H1 (cell line): Measurements from ENCODE around the gene NDRG2. TPM values are rescaled to one million over a fixed set of nuclear protein-coding genes. Genes with fewer than 3 reads are reported as not detected.

Experiments used
- CTCF ChIA-PET: fragments of 300-600 bp; sonication (Branson Sonifier 250); formaldehyde crosslinking; loops from one replicate; lab custom pipeline; 2021; ENCODE audit not compliant: partially characterized antibody; lab: Charles Lee
- POLR2A ChIA-PET: fragments of 300-600 bp; sonication (Branson Sonifier 250); formaldehyde crosslinking; loops from one replicate; lab custom pipeline; 2021; ENCODE audit warnings: inconsistent platforms; ENCODE audit not compliant: partially characterized antibody; lab: Charles Lee
- DNase-seq, 2 experiments: peaks; one replicate each; pipeline versions ENCODE4 v3.0.0 to v3.0.0-alpha.2; 2010 to 2022; ENCODE audit warnings: low spot score in 2 of 2, low read depth in 1 of 2, mixed read lengths in 1 of 2
- FAIRE-seq: peaks from 2 replicates; lab custom pipeline; 2011; peaks lifted over from hg19 to GRCh38; lab: Jason Lieb, UNC
- H2AFZ ChIP-seq: 2 replicates; pipeline ENCODE4 v1.8.1; 2012; ENCODE audit warnings: low read length, inconsistent platforms
- H2AK5ac ChIP-seq: 2 replicates; pipeline ENCODE4 v1.6.1; 2013; ENCODE audit warnings: low read depth, low read length
- H2BK120ac ChIP-seq: replicated peaks from 2 replicates; pipeline ENCODE3; 2013; ENCODE audit warnings: low read depth, low read length, inconsistent platforms
- H2BK12ac ChIP-seq: 2 replicates; pipeline ENCODE4 v1.6.1; 2013; ENCODE audit warnings: low read depth, low read length
- H2BK15ac ChIP-seq: 2 replicates; pipeline ENCODE4 v1.6.1; 2013; ENCODE audit warnings: low read length
- H2BK20ac ChIP-seq: 2 replicates; pipeline ENCODE4 v1.6.1; 2013; ENCODE audit warnings: low read length
- H2BK5ac ChIP-seq: 2 replicates; pipeline ENCODE4 v1.6.1; 2013; ENCODE audit warnings: low read depth, low read length
- H3K14ac ChIP-seq: 2 replicates; pipeline ENCODE4 v1.6.1; 2013; ENCODE audit warnings: inconsistent platforms; ENCODE audit not compliant: insufficient read length
- H3K18ac ChIP-seq: 2 replicates; pipeline ENCODE4 v1.6.1; 2013; ENCODE audit warnings: low read length; ENCODE audit errors: extremely low read depth
- H3K23ac ChIP-seq: 2 replicates; pipeline ENCODE4 v1.6.1; 2013; ENCODE audit warnings: inconsistent platforms; ENCODE audit not compliant: insufficient read length
- H3K23me2 ChIP-seq: 2 replicates; pipeline ENCODE4 v1.6.1; 2013; ENCODE audit warnings: low read depth, low read length
- H3K27ac ChIP-seq: 2 replicates; pipeline ENCODE4 v1.6.1; 2011; ENCODE audit warnings: low read depth, low read length, inconsistent platforms
- H3K27me3 ChIP-seq, 4 experiments: replicated peaks in 1 of 4; 1 replicate in 1 of 4; 2 replicates in 3 of 4; pipeline versions ENCODE4 v1.6.1 to v1.8.1; 2011 to 2013; ENCODE audit warnings: low read length in 3 of 4, mild to moderate bottlenecking in 3 of 4, inconsistent platforms in 2 of 4, mixed read lengths in 2 of 4, moderate library complexity in 1 of 4; ENCODE audit not compliant: control insufficient read depth in 3 of 4, insufficient read depth in 3 of 4; ENCODE audit errors: extremely low read depth in 1 of 4
- H3K36me3 ChIP-seq, 4 experiments: 2 replicates each; pipeline versions ENCODE4 v1.6.1 to v1.8.1; 2011 to 2013; ENCODE audit warnings: mild to moderate bottlenecking in 4 of 4, low read length in 3 of 4, moderate library complexity in 2 of 4, control low read depth in 1 of 4, inconsistent platforms in 1 of 4; ENCODE audit not compliant: insufficient read depth in 4 of 4, control insufficient read depth in 2 of 4
- H3K4ac ChIP-seq: replicated peaks from 2 replicates; pipeline ENCODE3; 2013; ENCODE audit warnings: low read length, low read depth, mixed read lengths, inconsistent platforms; ENCODE audit not compliant: insufficient read length
- H3K4me1 ChIP-seq, 4 experiments: replicated peaks in 1 of 4; 1 replicate in 1 of 4; 2 replicates in 3 of 4; pipeline versions ENCODE4 v1.6.1 to v1.8.1; 2011 to 2013; ENCODE audit warnings: low read length in 3 of 4, inconsistent platforms in 2 of 4, mixed read lengths in 1 of 4; ENCODE audit not compliant: insufficient read depth in 4 of 4, control insufficient read depth in 3 of 4
- H3K4me2 ChIP-seq, 2 experiments: 2 replicates each; pipeline versions ENCODE4 v1.6.1 to v1.8.1; 2011 to 2013; ENCODE audit warnings: low read depth in 2 of 2, low read length in 2 of 2, control low read depth in 1 of 2, inconsistent platforms in 1 of 2, mild to moderate bottlenecking in 1 of 2; ENCODE audit not compliant: insufficient read depth in 1 of 2
- H3K4me3 ChIP-seq, 4 experiments: fragments of 200-600, 300-600 bp in 1 of 4; sonication (generic), shearing (Covaris generic), sonication (Bioruptor Twin) in 1 of 4; 2 replicates each; pipeline versions ENCODE4 v1.5.1 to v1.8.1; 2011 to 2016; ENCODE audit warnings: low read length in 4 of 4, low read depth in 3 of 4, control low read depth in 2 of 4, inconsistent platforms in 2 of 4, mild to moderate bottlenecking in 2 of 4, mixed read lengths in 1 of 4, moderate library complexity in 1 of 4; ENCODE audit not compliant: insufficient read depth in 2 of 4; ENCODE audit errors: extremely low read depth in 1 of 4
- H3K56ac ChIP-seq: replicated peaks from 2 replicates; pipeline ENCODE3; 2013; ENCODE audit warnings: low read depth, mild to moderate bottlenecking, mixed read lengths, low read length, inconsistent platforms; ENCODE audit not compliant: insufficient read length
- H3K79me1 ChIP-seq: 2 replicates; pipeline ENCODE4 v1.6.1; 2013; ENCODE audit warnings: low read depth, low read length, control low read depth
- H3K79me2 ChIP-seq, 2 experiments: 2 replicates each; pipeline versions ENCODE4 v1.6.1 to v1.8.1; 2012 to 2013; ENCODE audit warnings: low read length in 2 of 2, mild to moderate bottlenecking in 2 of 2, inconsistent platforms in 1 of 2; ENCODE audit not compliant: insufficient read depth in 2 of 2, control insufficient read depth in 1 of 2
- H3K9ac ChIP-seq, 4 experiments: replicated peaks in 1 of 4; 1 replicate in 1 of 4; 2 replicates in 3 of 4; pipeline versions ENCODE4 v1.6.1 to v1.8.1; 2011 to 2013; ENCODE audit warnings: low read depth in 3 of 4, low read length in 3 of 4, control low read depth in 2 of 4, mild to moderate bottlenecking in 2 of 4, moderate library complexity in 2 of 4, inconsistent platforms in 1 of 4; ENCODE audit errors: extremely low read depth in 1 of 4
- H3K9me3 ChIP-seq, 2 experiments: 2 replicates each; pipeline versions ENCODE4 v1.6.1 to v1.8.1; 2012 to 2013; ENCODE audit warnings: mild to moderate bottlenecking in 2 of 2, moderate library complexity in 2 of 2, control low read depth in 1 of 2, inconsistent platforms in 1 of 2, low read depth in 1 of 2, low read length in 1 of 2, mixed read lengths in 1 of 2; ENCODE audit not compliant: insufficient read depth in 2 of 2
- H4K20me1 ChIP-seq, 2 experiments: replicated peaks in 1 of 2; 2 replicates each; pipeline versions ENCODE3 to v1.8.1; 2011 to 2013; ENCODE audit warnings: inconsistent platforms in 2 of 2, low read length in 2 of 2, mild to moderate bottlenecking in 1 of 2; ENCODE audit not compliant: insufficient read depth in 2 of 2, control insufficient read depth in 1 of 2
- H4K5ac ChIP-seq: 2 replicates; pipeline ENCODE4 v1.6.1; 2013; ENCODE audit warnings: low read length, low read depth, mixed read lengths, inconsistent platforms; ENCODE audit not compliant: insufficient read length
- H4K8ac ChIP-seq: 2 replicates; pipeline ENCODE4 v1.8.0; 2013; ENCODE audit warnings: mild to moderate bottlenecking, moderate library complexity, low read length, inconsistent platforms; ENCODE audit not compliant: insufficient read depth; ENCODE audit errors: extremely low read depth
- H4K91ac ChIP-seq: replicated peaks from 2 replicates; pipeline ENCODE3; 2013; ENCODE audit warnings: low read length, mixed read lengths, inconsistent platforms; ENCODE audit not compliant: insufficient read length
- EGR1 ChIP-seq: IDR thresholded peaks from 2 replicates; pipeline ENCODE4 v1.6.1; 2011; ENCODE audit warnings: low read depth, low read length, borderline replicate concordance
- HDAC2 ChIP-seq, 2 experiments: fragments of 300-600 bp in 1 of 2; sonication (generic) in 1 of 2; IDR thresholded peaks; 2 replicates each; pipeline ENCODE4 v1.6.1; 2011 to 2012; ENCODE audit warnings: low read depth in 2 of 2, low read length in 2 of 2, mild to moderate bottlenecking in 2 of 2, moderate library complexity in 2 of 2, borderline replicate concordance in 1 of 2, inconsistent platforms in 1 of 2
- JUND ChIP-seq: IDR thresholded peaks from 2 replicates; pipeline ENCODE4 v1.6.1; 2011; ENCODE audit warnings: mild to moderate bottlenecking, improper control_type of control experiment, low read length
- KDM4A ChIP-seq: IDR thresholded peaks from one replicate; pipeline ENCODE4 v1.7.1; 2012; ENCODE audit warnings: low read depth, mild to moderate bottlenecking, moderate library complexity, low read length, inconsistent platforms; ENCODE audit not compliant: severe bottlenecking
- POLR2A ChIP-seq, 2 experiments: IDR thresholded peaks; 1 replicate in 1 of 2; 2 replicates in 1 of 2; pipeline ENCODE4 v1.6.1; 2011; ENCODE audit warnings: low read depth in 2 of 2, low read length in 2 of 2, mild to moderate bottlenecking in 2 of 2; ENCODE audit errors: control extremely low read depth in 1 of 2
- POLR2AphosphoS5 ChIP-seq: IDR thresholded peaks from 2 replicates; pipeline ENCODE4 v1.6.1; 2011; ENCODE audit warnings: low read depth, low read length
- SIN3A ChIP-seq, 2 experiments: IDR thresholded peaks in 1 of 2; conservative IDR thresholded peaks in 1 of 2; 2 replicates each; pipeline ENCODE4 v1.6.1; 2011 to 2012; ENCODE audit warnings: low read length in 2 of 2, improper control_type of control experiment in 1 of 2, low read depth in 1 of 2, mild to moderate bottlenecking in 1 of 2
- SUZ12 ChIP-seq: fragments of 200-600 bp; sonication (generic); IDR thresholded peaks from 2 replicates; pipeline ENCODE4 v1.6.1; 2012; ENCODE audit warnings: mild to moderate bottlenecking, inconsistent platforms, low read length, moderate library complexity, mixed read lengths
- WGBS, 2 experiments: shearing (Covaris generic) in 1 of 2; methylation state at CpG; one replicate each; pipeline versions ENCODE4 v1.1.6 to v1.1.7; 2013 to 2015; ENCODE audit warnings: low lambda C conversion rate in 2 of 2, mixed read lengths in 2 of 2, inconsistent platforms in 1 of 2, low coverage in 1 of 2, missing lambda C conversion rate in 1 of 2; ENCODE audit not compliant: insufficient replicate concordance in 2 of 2, insufficient coverage in 1 of 2, insufficient read length in 1 of 2; ENCODE audit errors: extremely low coverage in 1 of 2, missing lambda C conversion rate in 1 of 2; 5-methylcytosine and 5-hydroxymethylcytosine counted together
- polyA plus RNA-seq, 7 experiments: library from polyadenylated mRNA; depleted of rRNA in 3 of 7; stranded (reverse) in 5 of 7; unstranded in 2 of 7; fragments of >200 nt in 5 of 7; fragments of 200-250 nt in 2 of 7; gene quantifications; 1 replicate in 5 of 7; 2 replicates in 1 of 7; 4 replicates in 1 of 7; pipeline versions ENCODE4 v1.2.1 to v1.2.3, GENCODE V29; 2011 to 2013; ENCODE audit warnings: missing spikeins in 2 of 7, mixed read lengths in 2 of 7
- total RNA-seq: library from RNA; stranded (reverse); fragmentation: NEBNext Ultra II Directional; extraction: Animal tissue kit (Norgen Biotek cat#: 25700); gene quantifications from 2 replicates; pipeline ENCODE4 v1.2.1, GENCODE V29; 2021

NDRG2 gene
- total and polyA plus RNA-seq, 2 of the 8 experiments (the other 6 are each of a cell fraction or from before 2014, with no cell fraction given), result 29.9 to 48.6 TPM

DNA sequence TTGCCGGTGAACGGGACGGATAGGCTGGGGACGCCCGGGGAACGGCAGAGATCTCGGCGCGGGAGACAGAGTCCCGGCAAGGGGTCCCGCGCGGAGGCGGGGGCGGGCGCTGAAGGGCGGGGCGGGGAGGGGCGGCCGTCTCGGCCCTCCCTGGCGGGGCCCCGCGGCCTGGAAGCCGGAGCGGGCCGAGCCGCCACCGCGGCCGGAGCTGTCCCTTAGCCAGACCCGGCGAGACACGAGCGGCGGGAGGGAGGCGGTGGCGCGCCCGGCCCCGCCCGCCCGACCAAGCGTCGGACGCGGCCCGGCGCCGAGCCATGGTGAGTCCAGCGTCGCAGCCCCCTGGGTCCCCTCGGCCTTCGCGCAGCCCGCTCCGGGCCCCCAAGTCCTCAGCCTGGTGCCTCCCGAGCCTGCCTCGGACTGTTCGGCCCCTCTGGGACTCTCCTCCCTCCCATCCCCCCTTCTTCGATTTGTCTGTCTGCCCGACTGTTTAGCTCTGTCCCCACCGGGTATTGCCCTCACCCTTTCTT lies 45.3 kb upstream of the NDRG2 start, which contains the start of gene ARHGEF40:
Gene ARHGEF40, plus strand, starts transcription at position 222 of the 527 bp plus-strand sequence. Its CDS starts 93 bp downstream, at position 315.
- Histone ChIP-seq H3K79me1 (no peaks in the 10 kb centered on the region), H2BK120ac (peak within 1 kb of the TSS; percentile 91), H2BK20ac (0 out of 2 replicates have a peak within 1 kb of the TSS, but pooled peaks have one; percentile 48)
- TF ChIP-seq JUND, result no peak
- TF ChIP-seq POLR2A (IDR thresholded peaks at IDR 0.05; ENCODE audit: control extremely low read depth in 1 of 2, low read depth in 2 of 2, low read length in 2 of 2), result 0 out of 3 replicates have a peak, but pooled peaks of 1 of the 2 experiments have one; percentile 16
- TF ChIP-seq HDAC2 (IDR thresholded peaks at IDR 0.05; ENCODE audit: borderline replicate concordance in 1 of 2, low read depth in 2 of 2, low read length in 2 of 2), result no peak; a peak in 1 of 4 replicates
- peak in 1 of 2 experiments; percentile 61; a peak in 2 of 4 replicates for TF ChIP-seq SIN3A (conservative IDR thresholded peaks at IDR 0.05 in 1 of 2, IDR thresholded peaks at IDR 0.05 in 1 of 2; ENCODE audit: low read depth in 1 of 2, low read length in 2 of 2)
- peak; percentile 17; the same call in 1 of the 2 replicates for TF ChIP-seq SUZ12
- TF ChIP-seq EGR1, result 0 out of 2 replicates have a peak, but pooled peaks have one; percentile 10
- TF ChIP-seq POLR2AphosphoS5, result 0 out of 2 replicates have a peak, but pooled peaks have one; percentile 35
- peak; percentile 62 for TF ChIP-seq KDM4A
- TF ChIP-seq, all 59 proteins: peak for 6
- DNase-seq (no peak), FAIRE-seq (no peak)
- peak within 1 kb of the TSS; percentile 74 for H3K27ac ChIP-seq
- peak within 1 kb of the TSS; percentile 93 for H4K91ac ChIP-seq
- H3K9me3 ChIP-seq, result no peaks in the 10 kb centered on the region
- peak within 1 kb of the TSS; percentile 88 for H3K4ac ChIP-seq
- peak within 1 kb of the TSS; percentile 94 to 96 for H3K4me2 ChIP-seq
- peaks cover 0 to 13% of the 10 kb centered on the region in 2 experiments; a peak in 2 of 4 replicates for H3K79me2 ChIP-seq
- H4K5ac ChIP-seq, result peak within 1 kb of the TSS; percentile 80
- H2BK12ac ChIP-seq, result peak within 1 kb of the TSS; percentile 92; the same call in 1 of the 2 replicates
- H3K56ac ChIP-seq, result peak within 1 kb of the TSS; percentile 84
- H2AFZ ChIP-seq, result 0 out of 2 replicates have a peak within 1 kb of the TSS, but pooled peaks have one; percentile 1
- peak within 1 kb of the TSS; percentile 52 for H3K23ac ChIP-seq
- peak within 1 kb of the TSS; percentile 95; the same call in 1 of the 2 replicates for H2BK5ac ChIP-seq
- H3K4me1 ChIP-seq, result peaks cover 3 to 14% (median 8%) of the 10 kb centered on the region in 4 experiments
- peak within 1 kb of the TSS; percentile 52 to 98 (median 82) for H3K4me3 ChIP-seq
- ChIA-PET POLR2A (interaction anchor here (0.7 to 12.4 kb wide), 21 partner anchors 8 to 197 kb away, joined by 3 to 245 read pairs (median 5); partner anchors contain the start of genes NDRG2, TMEM253 and ZNF219), CTCF (interaction anchor here (0.6 to 6.6 kb wide), 24 partner anchors 7 to 786 kb away, joined by 3 to 110 read pairs (median 6); partner anchors contain the start of genes NDRG2 and TMEM253)
- H4K8ac ChIP-seq, result peak within 1 kb of the TSS; percentile 85
- no peak within 1 kb of the TSS; the same call in 1 of the 2 replicates for H2BK15ac ChIP-seq
- peak within 1 kb of the TSS; percentile 66 to 76 (median 72) for H3K9ac ChIP-seq
- peaks cover 25% of the 10 kb centered on the region; the same call in 1 of the 2 replicates for H3K23me2 ChIP-seq
- no peak within 1 kb of the TSS for H3K14ac ChIP-seq
- H2AK5ac ChIP-seq, result no peak within 1 kb of the TSS; the same call in 1 of the 2 replicates
- peak within 1 kb of the TSS; percentile 97 for H3K18ac ChIP-seq
- peaks cover 2% of the 10 kb centered on the region in 2 experiments for H4K20me1 ChIP-seq
- H3K36me3 ChIP-seq, result peaks cover 10 to 15% (median 14%) of the 10 kb centered on the region in 4 experiments; a peak in 7 of 8 replicates
- 7% methylated on average over 3 of the region's 63 CpGs; no CpG with 5 or more reads in 1 of the 2 experiments for WGBS, 2 experiments
- H3K27me3 ChIP-seq, result peaks cover 0 to 4% (median 0%) of the 10 kb centered on the region in 4 experiments; a peak in 3 of 7 replicates
